Neural cell (in vitro differentiated cells): ENCODE results near the gene MB21D2.

Source experiments
- CTCF ChIP-seq: fragments of 450-650 bp; IDR thresholded peaks from 2 replicates; pipeline ENCODE4 v1.5.1; 2014; ENCODE audit warnings: antibody characterized with exemption, mild to moderate bottlenecking, moderate library complexity; ENCODE audit not compliant: poor library complexity, severe bottlenecking
- POLR2AphosphoS5 ChIP-seq: IDR thresholded peaks from 2 replicates; pipeline ENCODE4 v1.6.1; 2012
- RAD21 ChIP-seq: fragments of 450-650 bp; conservative IDR thresholded peaks from 2 replicates; pipeline ENCODE4 v1.6.1; 2014; ENCODE audit warnings: antibody characterized with exemption, mild to moderate bottlenecking, moderate library complexity
- REST ChIP-seq: IDR thresholded peaks from 2 replicates; pipeline ENCODE4 v1.6.1; 2012; ENCODE audit warnings: borderline replicate concordance

- TF ChIP-seq CTCF, result no peak
- TF ChIP-seq REST, result no peak
- TF ChIP-seq POLR2AphosphoS5, result no peak
- no peak for TF ChIP-seq RAD21
These were observed 117.9 kb downstream of the MB21D2 start for GRCh38 chr3:192799721-192800120.
